ENCODE data around the gene HHAT.

- TF ChIP-seq, protein P1, sequence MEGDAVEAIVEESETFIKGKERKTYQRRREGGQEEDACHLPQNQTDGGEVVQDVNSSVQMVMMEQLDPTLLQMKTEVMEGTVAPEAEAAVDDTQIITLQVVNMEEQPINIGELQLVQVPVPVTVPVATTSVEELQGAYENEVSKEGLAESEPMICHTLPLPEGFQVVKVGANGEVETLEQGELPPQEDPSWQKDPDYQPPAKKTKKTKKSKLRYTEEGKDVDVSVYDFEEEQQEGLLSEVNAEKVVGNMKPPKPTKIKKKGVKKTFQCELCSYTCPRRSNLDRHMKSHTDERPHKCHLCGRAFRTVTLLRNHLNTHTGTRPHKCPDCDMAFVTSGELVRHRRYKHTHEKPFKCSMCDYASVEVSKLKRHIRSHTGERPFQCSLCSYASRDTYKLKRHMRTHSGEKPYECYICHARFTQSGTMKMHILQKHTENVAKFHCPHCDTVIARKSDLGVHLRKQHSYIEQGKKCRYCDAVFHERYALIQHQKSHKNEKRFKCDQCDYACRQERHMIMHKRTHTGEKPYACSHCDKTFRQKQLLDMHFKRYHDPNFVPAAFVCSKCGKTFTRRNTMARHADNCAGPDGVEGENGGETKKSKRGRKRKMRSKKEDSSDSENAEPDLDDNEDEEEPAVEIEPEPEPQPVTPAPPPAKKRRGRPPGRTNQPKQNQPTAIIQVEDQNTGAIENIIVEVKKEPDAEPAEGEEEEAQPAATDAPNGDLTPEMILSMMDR (IDR thresholded peaks at IDR 0.05; ENCODE audit: low read length), result no peak
- TF ChIP-seq EZH2 (optimal IDR thresholded peaks at IDR 0.05; ENCODE audit: low read depth, low read length), result no peak
Measured at GRCh38 chr1:210516092-210516656, 187.5 kb downstream of the HHAT start.

Data from MM.1S (cell line).